Fibroblast of skin of back (primary cell): ENCODE measurements around the gene SOX2. TPM values are rescaled to one million over a fixed set of nuclear protein-coding genes. Genes with fewer than 3 reads are reported as not detected.
A peak's percentile ranks its signal among the peaks of the same experiment; 100 is the strongest.

ENCODE experiments used
- DNase-seq: peaks from one replicate; pipeline ENCODE4 v3.0.0-alpha.2; 2013
- polyA plus RNA-seq, 2 experiments: library from polyadenylated mRNA; unstranded; fragments of 120-200 nt; gene quantifications; one replicate each; pipeline ENCODE4 v1.2.1, GENCODE V29; 2013; ENCODE audit not compliant: insufficient read length in 2 of 2

Gene SOX2
- polyA plus RNA-seq (2013, experiment 1 of 2; ENCODE audit: insufficient read length): 0.20 TPM
- 0.23 TPM for polyA plus RNA-seq (2013, experiment 2 of 2; ENCODE audit: insufficient read length)

DNA sequence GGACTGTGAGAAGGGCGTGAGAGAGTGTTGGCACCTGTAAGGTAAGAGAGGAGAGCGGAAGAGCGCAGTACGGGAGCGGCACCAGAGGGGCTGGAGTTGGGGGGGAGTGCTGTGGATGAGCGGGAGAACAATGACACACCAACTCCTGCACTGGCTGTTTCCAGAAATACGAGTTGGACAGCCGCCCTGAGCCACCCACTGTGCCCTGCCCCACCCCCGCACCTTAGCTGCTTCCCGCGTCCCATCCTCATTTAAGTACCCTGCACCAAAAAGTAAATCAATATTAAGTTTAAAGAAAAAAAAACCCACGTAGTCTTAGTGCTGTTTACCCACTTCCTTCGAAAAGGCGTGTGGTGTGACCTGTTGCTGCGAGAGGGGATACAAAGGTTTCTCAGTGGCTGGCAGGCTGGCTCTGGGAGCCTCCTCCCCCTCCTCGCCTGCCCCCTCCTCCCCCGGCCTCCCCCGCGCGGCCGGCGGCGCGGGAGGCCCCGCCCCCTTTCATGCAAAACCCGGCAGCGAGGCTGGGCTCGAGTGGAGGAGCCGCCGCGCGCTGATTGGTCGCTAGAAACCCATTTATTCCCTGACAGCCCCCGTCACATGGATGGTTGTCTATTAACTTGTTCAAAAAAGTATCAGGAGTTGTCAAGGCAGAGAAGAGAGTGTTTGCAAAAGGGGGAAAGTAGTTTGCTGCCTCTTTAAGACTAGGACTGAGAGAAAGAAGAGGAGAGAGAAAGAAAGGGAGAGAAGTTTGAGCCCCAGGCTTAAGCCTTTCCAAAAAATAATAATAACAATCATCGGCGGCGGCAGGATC lies at the start of gene SOX2:
SOX2 (plus strand) TSS at position 601 of the 811 bp plus-strand sequence. CDS start 436 bp downstream, outside the sequence.
- DNase-seq: peak; percentile 85

DNA sequence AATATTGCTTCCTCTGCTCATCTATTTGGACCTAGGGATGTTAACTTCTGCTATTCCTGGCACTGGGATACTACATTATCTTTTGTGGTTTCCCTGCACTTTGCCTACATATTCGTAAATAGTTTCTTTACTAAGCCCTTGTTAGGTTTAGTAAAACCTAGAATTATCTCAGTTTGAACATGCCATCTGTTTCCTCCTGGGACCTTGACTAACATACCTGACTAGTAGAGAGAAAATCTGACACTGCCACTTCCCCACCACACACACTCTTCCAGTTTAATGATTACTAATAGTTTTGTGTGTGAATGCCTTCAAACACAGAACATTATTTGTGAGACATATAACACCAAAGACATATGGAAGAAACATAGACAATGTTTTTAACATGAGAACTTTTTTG lies 28.2 kb upstream of the SOX2 start:
- no peak for DNase-seq

DNA sequence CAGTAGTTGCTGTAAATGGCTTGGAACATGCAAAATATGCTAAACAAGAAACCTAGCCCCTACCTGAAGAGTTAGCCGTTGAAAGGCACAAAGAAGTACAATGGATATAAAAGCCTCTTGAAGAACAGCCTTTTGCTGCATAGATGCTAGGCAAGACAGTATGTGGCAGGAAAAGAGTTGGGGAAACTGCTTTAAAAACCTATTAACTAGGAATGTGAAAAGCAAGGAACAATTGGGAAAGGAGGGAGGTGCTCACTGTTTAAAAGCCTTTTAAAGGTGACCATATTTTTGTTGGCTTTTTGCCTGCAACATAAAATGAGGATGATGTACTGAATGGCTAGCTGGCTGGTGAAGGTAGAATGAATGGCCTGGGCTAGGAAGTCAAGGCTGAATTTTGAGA lies 24.5 kb upstream of the SOX2 start:
- DNase-seq: no peak

DNA sequence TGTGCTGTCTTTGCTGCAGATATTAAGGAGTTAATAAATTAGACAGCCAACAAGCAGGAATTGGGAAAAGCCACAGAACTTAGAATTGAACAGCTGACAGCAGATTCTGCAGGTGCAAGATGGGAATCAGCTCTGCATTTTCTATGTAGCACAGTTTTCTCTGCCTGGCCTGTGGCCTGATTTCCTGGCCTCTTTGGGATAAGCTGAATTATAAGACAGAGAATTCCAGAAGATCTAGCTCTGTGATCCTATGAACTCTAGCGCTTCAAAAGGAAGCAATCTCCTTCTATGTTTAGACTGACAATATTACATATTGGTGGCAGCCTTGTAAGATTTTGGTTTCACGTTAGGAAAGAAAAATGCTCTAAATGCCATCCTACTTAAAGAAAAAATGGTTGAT lies 24.0 kb upstream of the SOX2 start:
- no peak for DNase-seq

DNA sequence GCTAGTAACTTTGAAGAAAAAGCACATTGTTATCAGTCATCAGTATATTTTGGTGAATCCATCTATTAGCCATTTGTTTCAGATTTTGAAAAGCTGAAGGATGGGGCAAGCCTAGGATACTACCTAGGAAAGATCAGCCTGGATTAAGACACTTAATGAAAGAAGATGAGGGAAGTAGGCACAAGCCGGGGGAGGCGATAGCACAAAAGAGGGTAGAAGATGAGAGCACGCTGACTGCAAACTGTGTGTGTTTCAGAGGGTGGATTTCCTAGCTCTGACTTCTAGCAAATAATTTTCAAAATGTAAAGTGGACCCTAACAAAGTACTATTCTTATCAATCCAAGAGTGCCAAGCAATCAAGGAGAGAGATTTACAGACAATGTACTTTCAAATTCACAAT lies 22.2 kb upstream of the SOX2 start:
- no peak for DNase-seq

DNA sequence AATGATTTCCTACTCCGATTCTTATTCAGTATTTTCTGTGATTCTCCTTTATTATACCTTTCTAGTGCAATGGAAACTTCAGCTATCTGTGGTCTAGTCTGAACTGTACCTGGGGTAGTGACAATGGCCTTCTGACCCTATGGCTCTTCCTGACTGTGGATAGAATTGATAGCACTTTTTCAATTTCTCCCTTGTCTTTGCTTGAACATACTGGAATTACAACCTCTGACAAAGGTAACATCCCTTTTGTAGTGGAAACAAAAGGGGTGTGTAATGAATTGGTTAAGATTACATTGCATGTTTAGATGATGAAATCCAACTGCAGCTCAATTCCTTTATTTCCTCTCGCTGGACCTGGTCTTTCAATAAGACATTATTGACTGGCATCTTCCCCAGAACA lies 21.0 kb upstream of the SOX2 start:
- DNase-seq: no peak

DNA sequence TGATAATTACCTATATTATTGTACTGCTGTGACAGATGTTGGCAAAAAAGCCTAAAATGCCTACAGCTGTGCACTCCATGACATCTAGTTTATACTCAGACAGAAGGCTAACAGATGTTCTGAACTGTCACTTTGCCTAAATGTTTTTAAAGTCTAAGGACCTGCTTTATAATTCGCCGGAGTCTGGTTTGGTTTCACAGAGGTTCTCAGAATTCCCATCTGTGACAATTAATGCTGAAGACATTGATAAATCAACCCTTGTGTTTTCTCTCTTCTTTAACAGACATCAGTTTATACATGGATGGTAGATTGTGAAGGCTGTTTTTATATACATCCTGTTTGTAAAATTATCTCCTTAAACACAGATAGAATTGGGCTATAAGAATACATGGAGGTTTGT lies 19.8 kb upstream of the SOX2 start:
- no peak for DNase-seq

DNA sequence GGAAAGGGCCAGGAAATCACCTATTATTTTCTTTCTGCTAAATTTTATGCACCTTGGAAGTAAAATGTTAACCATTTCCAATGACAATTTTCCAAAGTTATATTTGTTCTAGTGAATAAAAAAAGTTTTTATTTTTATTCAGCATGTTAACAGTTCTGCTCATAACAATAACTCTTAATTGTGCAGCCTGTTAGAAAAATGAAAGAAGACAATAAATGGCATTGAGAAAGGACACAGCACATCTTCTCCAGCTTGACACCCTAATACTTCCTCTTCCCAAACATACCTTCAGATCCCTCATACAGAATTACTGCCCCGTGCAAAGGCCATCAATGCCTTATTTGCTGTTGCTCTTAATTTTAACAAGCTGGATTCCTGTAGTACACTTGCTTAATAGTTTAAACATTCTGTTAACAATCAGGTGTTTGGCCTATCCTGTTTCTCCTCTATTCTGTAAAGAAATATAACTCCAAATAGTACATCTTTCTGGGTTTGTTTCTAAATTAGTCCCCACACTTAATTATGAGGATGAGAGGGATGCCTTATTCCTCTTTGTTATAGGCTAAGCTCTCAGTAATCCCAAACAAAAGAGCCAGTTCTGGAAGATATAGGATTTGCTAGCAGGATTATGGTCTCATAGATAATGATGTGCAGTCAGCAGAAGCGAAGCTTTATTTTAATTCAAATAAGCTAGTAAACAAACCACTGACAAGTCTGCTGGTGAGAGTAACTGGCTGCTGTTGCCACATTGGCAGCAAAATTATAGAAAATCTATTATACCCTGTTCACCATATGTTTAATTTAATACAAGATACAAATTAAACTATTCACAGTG lies 19.2 kb upstream of the SOX2 start:
- DNase-seq: no peak

DNA sequence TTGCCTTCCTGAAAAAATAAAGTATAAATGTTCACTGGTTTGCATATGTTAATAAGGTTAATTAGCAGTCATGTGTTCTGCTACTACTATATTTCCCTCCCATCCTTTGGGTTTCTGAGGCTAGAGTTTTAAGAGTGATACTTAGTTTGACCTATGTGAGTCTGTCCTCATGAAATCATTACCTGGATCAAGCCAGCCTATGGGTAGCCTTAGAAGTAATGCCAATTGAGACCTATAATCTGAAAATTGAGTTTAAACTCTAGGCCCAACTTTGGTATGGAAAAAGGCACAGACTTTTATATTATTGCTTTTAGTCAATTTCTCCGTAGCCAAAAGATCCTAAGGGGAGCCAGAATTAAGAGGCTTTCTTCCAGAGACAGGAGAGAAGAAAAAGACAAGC lies 18.4 kb upstream of the SOX2 start:
- DNase-seq: no peak

DNA sequence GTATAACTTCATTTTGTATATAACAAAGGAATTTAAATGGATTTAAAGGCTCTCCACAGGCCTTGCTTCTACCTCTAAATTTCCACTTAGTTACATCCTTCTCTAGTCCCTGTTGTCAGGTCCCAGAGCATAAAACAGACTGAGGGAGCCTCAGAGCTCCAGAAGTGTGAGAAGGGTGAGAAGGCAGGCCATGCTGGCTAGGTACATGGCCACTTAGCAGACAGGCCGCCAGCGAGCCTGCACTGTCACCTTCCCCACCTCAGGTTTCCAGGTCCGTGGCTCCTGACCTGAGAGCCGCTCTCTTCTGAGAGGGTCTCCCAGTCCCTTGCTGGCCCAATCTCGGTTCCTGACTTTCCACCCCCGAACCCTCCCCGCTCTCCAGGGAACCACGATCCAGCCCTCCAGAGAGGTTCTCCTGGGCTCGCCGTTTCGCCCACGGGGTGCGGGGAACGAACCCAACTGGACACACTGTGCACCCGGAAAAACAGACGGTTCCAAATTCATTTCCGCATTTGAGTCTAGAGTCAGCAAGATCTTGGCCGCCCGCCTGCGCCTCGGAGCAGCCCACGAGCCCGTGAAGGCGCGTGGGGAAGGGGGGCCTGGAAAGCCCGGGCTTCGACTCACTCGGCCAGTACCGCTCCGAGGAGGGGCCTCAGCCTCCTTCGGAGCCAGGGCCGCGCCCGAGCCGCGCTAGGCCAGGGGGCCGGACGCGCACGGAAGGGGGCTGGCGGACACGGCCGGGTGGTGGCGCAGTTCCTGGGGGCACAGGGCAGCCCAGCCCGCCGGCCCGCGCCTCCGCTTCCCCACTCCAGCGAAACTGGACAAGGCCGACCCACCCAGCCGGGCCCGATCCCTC lies 16.7 kb upstream of the SOX2 start:
- no peak for DNase-seq

DNA sequence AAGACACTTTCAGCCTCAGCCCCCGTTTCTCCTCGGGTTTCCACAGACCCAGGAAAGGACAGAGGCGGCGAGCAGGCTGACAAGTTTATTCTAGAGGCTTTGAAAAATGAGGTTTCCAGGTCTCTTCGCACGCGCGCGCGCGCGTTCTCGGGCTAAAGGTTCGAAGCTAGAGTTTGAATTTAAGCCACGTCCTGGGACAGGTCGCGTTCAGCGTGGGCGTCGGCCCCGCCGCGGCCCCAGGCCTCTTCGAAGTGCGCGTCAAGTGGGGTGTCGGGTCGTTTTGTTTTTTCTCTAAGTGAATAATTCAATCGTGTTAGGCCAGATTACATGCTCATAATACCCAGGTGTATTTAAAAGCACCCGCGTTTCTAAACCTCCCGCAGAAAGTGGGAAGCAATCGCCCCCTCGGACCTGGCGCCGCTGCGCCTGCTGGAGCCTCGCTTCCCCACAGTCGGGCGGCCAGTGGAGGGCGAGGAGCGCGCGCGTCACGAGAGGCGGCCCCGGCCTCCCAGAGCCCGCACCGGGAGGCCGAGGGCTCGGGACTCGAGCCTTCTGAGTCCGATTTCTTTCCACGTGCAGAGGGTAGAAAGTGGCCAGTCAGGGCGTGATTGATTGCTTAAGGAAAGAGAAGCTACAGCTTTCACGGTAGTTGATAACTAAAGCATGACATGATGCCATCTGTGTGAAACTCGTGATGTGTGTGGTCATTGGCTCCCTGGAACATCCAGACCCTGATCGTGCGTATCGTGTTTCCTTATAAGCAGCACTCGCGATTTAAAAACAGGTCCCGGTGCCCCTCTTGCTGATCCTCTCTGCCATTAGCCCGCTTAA lies 15.8 kb upstream of the SOX2 start:
- no peak for DNase-seq

DNA sequence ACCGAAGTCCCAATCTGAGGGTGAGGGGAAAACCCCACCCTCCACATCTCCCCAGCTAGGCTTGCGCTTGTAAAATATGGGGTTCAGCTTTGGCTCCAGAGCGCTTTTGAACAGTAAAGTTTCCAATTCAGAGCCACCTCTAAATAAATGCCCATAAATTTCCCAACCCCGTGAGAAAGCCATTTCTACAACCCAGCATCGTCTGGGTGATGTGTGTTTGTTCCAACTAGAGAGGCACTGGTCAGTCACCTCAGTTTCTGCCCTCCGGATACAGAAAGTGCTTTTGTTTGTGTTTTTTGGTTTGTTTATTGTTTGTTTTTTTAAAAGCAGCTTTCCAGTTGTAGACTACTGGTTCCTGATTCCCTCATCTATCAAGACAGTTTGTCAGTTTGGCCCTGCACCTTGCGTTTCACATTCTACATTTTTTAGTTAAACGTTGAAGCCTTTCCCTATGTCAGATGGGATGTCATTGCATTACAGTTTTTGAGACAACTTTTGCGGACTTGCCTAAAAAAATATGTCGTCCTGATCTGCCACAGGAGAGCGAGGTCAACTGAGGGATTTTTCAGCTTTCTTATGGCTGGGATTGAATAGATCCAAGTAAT lies 15.0 kb upstream of the SOX2 start:
- DNase-seq: no peak

DNA sequence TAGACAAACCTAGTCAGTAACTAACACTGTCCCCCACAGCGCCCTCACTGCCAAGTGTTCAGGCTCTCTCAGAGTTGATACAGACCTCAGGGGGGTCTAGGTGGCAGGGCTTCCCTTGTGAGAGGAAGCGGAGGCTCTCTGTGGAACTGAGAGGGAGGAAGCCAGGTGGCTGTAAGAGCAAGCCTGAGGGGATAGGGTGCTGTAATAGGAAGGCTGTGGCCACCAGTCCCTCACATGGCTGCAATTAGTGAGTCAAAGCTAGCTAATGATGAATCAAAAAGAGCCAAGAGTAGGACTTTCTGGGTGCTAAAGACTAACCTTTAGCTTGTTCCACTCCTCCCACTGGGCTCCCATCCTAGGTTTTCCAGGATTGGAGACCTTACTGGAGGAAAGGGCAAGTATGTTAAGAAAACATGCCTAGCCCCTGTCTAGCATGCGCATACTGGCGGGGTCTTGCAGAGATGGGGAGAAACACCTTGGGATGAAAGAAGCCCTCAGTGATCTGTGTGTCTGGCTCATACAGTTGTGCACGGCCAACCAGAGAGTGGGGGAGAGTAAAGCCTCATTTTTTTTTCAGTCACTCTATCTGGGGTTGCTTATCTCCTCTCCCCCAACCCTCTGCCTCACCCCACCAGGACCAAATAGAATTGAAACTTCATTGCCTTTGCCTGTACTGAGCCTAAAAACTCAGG lies 13.3 kb upstream of the SOX2 start:
- DNase-seq: no peak

DNA sequence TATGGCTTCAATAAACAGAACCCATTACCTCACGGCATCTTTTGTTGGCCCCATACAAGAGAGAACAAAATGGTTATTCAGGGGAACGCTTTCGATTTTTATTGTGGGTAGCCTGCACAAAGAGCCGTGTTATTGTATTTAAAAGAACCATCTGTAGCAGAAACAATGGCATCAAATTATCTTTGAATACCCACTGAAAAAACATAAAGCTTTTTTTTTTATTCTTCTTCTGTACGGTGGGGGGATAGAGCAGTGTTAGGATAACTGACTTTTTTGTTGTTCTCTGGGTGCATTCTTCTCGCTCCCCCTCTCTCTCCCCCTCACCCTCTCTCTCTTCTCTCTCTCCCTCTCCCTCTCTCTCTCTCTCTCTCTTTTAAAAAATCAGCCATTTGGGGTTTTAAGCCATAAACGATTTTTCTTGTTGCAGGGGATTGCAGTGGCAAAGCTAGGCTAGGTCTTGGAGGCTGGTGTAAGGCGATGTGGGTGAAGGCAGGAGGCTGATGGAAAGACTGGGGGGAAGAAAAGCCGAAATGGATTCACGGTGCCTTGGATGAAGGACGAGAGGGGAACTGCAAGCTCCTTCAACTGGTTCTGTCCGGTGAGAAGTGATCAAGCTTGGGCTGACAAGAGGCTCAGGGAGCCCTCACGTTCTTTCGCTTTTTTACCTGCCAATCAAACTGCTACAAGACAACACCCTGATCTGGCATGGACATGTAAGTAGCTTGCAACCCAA lies 12.4 kb upstream of the SOX2 start:
- no peak for DNase-seq

DNA sequence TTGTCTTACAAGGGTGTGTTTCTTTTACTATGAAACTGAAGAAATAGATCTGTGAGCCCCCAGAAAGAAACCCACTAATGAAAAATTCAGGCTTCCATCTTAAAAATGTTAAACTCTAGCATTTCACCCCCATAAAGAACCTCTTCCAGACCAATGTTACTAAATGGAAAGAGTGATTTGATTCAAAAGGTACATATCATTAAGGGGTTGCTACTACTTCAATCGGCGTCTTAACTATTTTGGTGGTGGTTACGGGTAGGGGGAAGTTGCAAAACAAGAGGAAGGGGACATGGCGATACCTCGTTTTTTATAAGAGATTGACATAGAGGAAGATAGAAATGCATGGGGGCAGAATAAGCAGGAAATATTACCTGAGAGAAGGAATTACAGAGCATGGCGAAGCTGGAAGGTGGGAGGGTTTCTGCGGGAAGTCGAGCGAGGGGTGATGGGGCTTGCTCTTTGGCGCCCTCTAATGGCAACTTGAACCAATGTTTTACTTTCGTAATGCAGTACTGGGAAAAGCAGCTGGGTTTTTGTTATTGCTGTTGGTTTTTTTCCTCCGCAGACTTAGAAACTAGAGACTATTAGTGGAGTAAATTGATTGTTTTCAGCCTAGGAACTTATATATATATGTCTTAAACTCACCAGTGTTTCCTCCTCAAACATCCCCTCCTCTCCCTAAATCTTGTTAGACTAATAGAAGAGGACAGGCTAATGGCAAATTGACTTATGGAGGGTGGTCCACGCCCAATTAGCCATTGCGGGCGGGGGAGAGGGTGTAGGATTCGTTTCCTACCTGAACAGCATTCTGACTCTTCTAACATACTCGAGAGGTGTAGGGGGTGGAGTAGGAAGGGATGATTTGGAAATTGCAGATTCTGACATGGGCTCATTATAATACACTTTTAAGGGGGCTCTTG lies 11.3 kb upstream of the SOX2 start:
- peak; percentile 69 for DNase-seq

DNA sequence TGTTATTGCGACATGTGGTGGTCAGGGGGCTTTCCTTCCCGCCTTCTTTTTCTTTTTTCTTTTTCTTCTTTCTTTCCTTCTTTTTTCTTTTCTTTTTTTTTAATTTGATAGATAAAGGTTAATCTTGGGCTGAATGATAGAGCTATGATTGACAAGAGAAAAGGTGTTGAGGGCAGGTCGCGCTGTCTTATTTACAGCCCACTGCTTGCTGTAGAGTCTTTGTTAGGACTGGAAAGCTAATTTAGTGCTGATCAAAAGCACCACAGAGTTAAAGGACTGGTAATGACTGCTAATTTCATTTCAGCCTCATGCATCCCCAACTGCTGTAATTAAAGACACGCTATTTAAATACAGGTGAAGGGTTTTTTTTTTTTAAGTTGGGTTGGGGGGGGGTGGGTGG lies 10.6 kb upstream of the SOX2 start:
- no peak for DNase-seq

DNA sequence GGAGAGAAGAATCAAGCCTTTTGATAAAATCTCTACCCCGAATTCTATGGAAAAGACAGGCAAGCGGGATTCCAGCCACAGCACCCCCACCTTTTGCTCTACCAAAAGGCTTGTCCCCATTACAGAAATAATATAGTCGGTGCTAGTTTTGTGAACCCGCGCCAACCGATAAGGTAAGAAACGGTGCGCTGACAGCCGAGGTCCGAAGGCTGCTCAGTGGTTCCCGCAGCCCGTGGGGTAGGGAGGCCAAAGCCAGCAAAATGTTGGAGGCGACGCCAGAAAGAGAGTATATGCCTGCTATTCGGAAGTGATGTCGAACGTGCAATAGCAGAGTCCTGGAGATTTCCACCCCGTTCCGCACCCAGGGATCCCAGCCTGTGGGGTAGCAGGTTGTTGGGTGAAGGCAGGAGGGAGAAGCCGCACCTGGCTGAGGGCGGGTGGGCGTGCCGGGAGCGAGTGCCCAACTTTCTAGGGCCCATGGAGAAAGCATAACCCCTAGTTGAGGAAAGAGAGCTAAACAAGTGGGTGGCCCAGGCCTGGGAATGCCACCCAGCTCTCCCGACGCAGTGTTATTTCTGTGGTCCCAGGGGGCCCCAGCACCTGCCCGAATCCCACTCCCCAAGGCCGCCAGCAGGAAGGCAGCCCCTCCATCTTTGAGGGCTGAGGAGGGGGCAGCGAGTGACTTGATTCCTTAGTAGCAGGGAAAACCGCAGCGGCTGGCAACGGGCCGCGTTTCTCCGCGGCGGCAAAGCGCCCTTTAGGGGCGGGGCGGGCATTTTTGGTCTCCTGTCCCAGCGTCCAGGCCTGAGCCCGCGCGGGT lies 7.9 kb upstream of the SOX2 start:
- no peak for DNase-seq
